ENCODE results near the gene ARHGEF28. TPM values are rescaled to one million over a fixed set of nuclear protein-coding genes. Genes with fewer than 3 reads are reported as not detected.

ARHGEF28 gene
- total RNA-seq, 1 experiment from 2014 or later = 6.1 TPM

GRCh38 chr5:73943397-73943796 is 317.4 kb downstream of the ARHGEF28 start:
- POLR2A ChIA-PET = no interaction called here

More at GRCh38 chr5:73943397-73943796, 317.4 kb downstream of the ARHGEF28 start:
- TF ChIP-seq ZBTB33 (IDR thresholded peaks at IDR 0.05; ENCODE audit: extremely low read depth, insufficient replicate concordance, low read length) (no peak), YY1 (IDR thresholded peaks at IDR 0.05; ENCODE audit: extremely low read depth, insufficient replicate concordance, low read depth, low read length) (no peak), RAD21 (IDR thresholded peaks at IDR 0.05; ENCODE audit: low read depth) (no peak), SRF (IDR thresholded peaks at IDR 0.05; ENCODE audit: low read depth) (no peak), CBX3 (IDR thresholded peaks at IDR 0.05; ENCODE audit: low read depth) (no peak), REST (IDR thresholded peaks at IDR 0.05; ENCODE audit: low read depth) (no peak), FOSL1 (IDR thresholded peaks at IDR 0.05; ENCODE audit: low read depth) (no peak)
- intact Hi-C loops (cut with micrococcal nuclease) = no loop called here
- BruUV-seq (replicated peaks) = no TSS peak
- Histone ChIP-seq H3K9me2 (ENCODE audit: insufficient read depth) (no peaks in the 10 kb centered on the region), H3K9ac (ENCODE audit: low read length) (no peak overlapping the region), H4K20me1 (ENCODE audit: insufficient read depth) (no peaks in the 10 kb centered on the region), H3K27me3 (ENCODE audit: insufficient read depth, low read length) (no peaks in the 10 kb centered on the region), H3K36me3 (ENCODE audit: control insufficient read depth in 1 of 2, insufficient read depth in 2 of 2, low read length in 2 of 2) (no peaks in the 10 kb centered on the region), H2AFZ (ENCODE audit: low read depth, low read length, poor library complexity, severe bottlenecking) (no peak overlapping the region), H3K9me3 (ENCODE audit: control insufficient read depth in 1 of 2, insufficient read depth in 1 of 2, low read depth in 1 of 2, low read length in 2 of 2) (peaks cover 0 to 6% of the 10 kb centered on the region in 2 experiments; a peak in 1 of 4 replicates), H3K4me2 (ENCODE audit: low read length) (no peak overlapping the region), H3K4me1 (ENCODE audit: control insufficient read depth in 1 of 2, insufficient read depth in 2 of 2, low read length in 2 of 2) (peaks cover 5 to 12% of the 10 kb centered on the region in 2 experiments; a peak in 3 of 4 replicates), H3K27ac (ENCODE audit: low read depth, low read length) (no peak overlapping the region), H3K4me3 (replicated peaks in 1 of 2; ENCODE audit: low read depth in 1 of 2, low read length in 2 of 2) (no peak overlapping the region), H3K79me2 (ENCODE audit: insufficient read depth, low read length) (no peaks in the 10 kb centered on the region)
- no peak for DNase-seq (ENCODE audit: low read depth, low spot score)
- RAD21 ChIA-PET (ENCODE audit: low non-redundant PET in 1 of 2, low total read pairs in 2 of 2, uncharacterized antibody in 2 of 2, unreplicated experiment in 2 of 2) = no interaction called here
- CTCF ChIA-PET = no interaction called here
- no peak for ATAC-seq
